ENCODE measurements around the gene PPME1. TPM values are rescaled to one million over a fixed set of nuclear protein-coding genes. Genes with fewer than 3 reads are reported as not detected.

PPME1 gene
- total and polyA plus RNA-seq, 9 donors = 27.1 to 48.1 (median 43.8) TPM

- no peak overlapping the region for H3K27ac ChIP-seq (ENCODE audit: low read length)
- peaks cover 2% of the 10 kb centered on the region for H3K9me3 ChIP-seq (replicated peaks; ENCODE audit: control insufficient read depth, low read depth, low read length)
- no peak for DNase-seq
- H3K4me3 ChIP-seq (ENCODE audit: low read length) = no peak overlapping the region
- no peaks in the 10 kb centered on the region for H3K27me3 ChIP-seq (ENCODE audit: control insufficient read depth, insufficient read depth, low read length)
- H3K4me1 ChIP-seq (ENCODE audit: control insufficient read depth, insufficient read depth, low read length) = peaks cover 2% of the 10 kb centered on the region
- peaks cover 20% of the 10 kb centered on the region for H3K36me3 ChIP-seq (ENCODE audit: control insufficient read depth, insufficient read depth, low read length)
Measured at GRCh38 chr11:74208507-74208906, 37.4 kb downstream of the PPME1 start.

GRCh38 chr11:74212533-74212932 is 41.4 kb downstream of the PPME1 start:
- Histone ChIP-seq H3K4me3 (ENCODE audit: low read length) (no peak overlapping the region), H3K36me3 (ENCODE audit: control insufficient read depth, insufficient read depth, low read length) (peaks cover 20% of the 10 kb centered on the region), H3K9me3 (replicated peaks; ENCODE audit: control insufficient read depth, low read depth, low read length) (peaks cover 6% of the 10 kb centered on the region), H3K27me3 (ENCODE audit: control insufficient read depth, insufficient read depth, low read length) (no peaks in the 10 kb centered on the region), H3K4me1 (ENCODE audit: control insufficient read depth, insufficient read depth, low read length) (no peaks in the 10 kb centered on the region), H3K27ac (ENCODE audit: low read length) (no peak overlapping the region)
- WGBS (ENCODE audit: insufficient coverage) = 100% methylated on average over 1 of the region's 2 CpGs
- DNase-seq = no peak

- Histone ChIP-seq H3K27ac (ENCODE audit: low read length) (no peak overlapping the region), H3K27me3 (ENCODE audit: control insufficient read depth, insufficient read depth, low read length) (no peaks in the 10 kb centered on the region), H3K4me1 (ENCODE audit: control insufficient read depth, insufficient read depth, low read length) (no peaks in the 10 kb centered on the region), H3K9me3 (replicated peaks; ENCODE audit: control insufficient read depth, low read depth, low read length) (no peaks in the 10 kb centered on the region), H3K36me3 (ENCODE audit: control insufficient read depth, insufficient read depth, low read length) (no peaks in the 10 kb centered on the region), H3K4me3 (ENCODE audit: low read length) (no peak overlapping the region)
- WGBS (ENCODE audit: insufficient coverage) = 75% methylated on average over 1 of the region's 1 CpG
- no peak for DNase-seq
Measured at GRCh38 chr11:74220376-74220775, 49.3 kb downstream of the PPME1 start.

GRCh38 chr11:74221816-74222215 is 50.7 kb downstream of the PPME1 start:
- no peaks in the 10 kb centered on the region for H3K9me3 ChIP-seq (replicated peaks; ENCODE audit: control insufficient read depth, low read depth, low read length)
- H3K36me3 ChIP-seq (ENCODE audit: control insufficient read depth, insufficient read depth, low read length) = peaks cover under 1% of the 10 kb centered on the region
- DNase-seq = no peak
- H3K27ac ChIP-seq (ENCODE audit: low read length) = no peak overlapping the region
- WGBS (ENCODE audit: insufficient coverage) = no CpG with 5 or more reads among the region's 1 CpG
- H3K4me1 ChIP-seq (ENCODE audit: control insufficient read depth, insufficient read depth, low read length) = no peaks in the 10 kb centered on the region
- H3K4me3 ChIP-seq (ENCODE audit: low read length) = no peak overlapping the region
- no peaks in the 10 kb centered on the region for H3K27me3 ChIP-seq (ENCODE audit: control insufficient read depth, insufficient read depth, low read length)

GRCh38 chr11:74225565-74225964 is 54.5 kb downstream of the PPME1 start:
- DNase-seq = no peak
- H3K4me3 ChIP-seq (ENCODE audit: low read length) = no peak overlapping the region
- H3K27ac ChIP-seq (ENCODE audit: low read length) = no peak overlapping the region
- no CpG with 5 or more reads among the region's 4 CpGs for WGBS (ENCODE audit: insufficient coverage)
- H3K4me1 ChIP-seq (ENCODE audit: control insufficient read depth, insufficient read depth, low read length) = no peaks in the 10 kb centered on the region
- no peaks in the 10 kb centered on the region for H3K27me3 ChIP-seq (ENCODE audit: control insufficient read depth, insufficient read depth, low read length)
- no peaks in the 10 kb centered on the region for H3K9me3 ChIP-seq (replicated peaks; ENCODE audit: control insufficient read depth, low read depth, low read length)
- H3K36me3 ChIP-seq (ENCODE audit: control insufficient read depth, insufficient read depth, low read length) = peaks cover 7% of the 10 kb centered on the region

GRCh38 chr11:74226907-74227306 is 55.8 kb downstream of the PPME1 start:
- H3K27ac ChIP-seq (ENCODE audit: low read length) = no peak overlapping the region

GRCh38 chr11:74232311-74232950 is 61.3 kb downstream of the PPME1 start:
- no peaks in the 10 kb centered on the region for H3K27me3 ChIP-seq (ENCODE audit: control insufficient read depth, insufficient read depth, low read length)
- no peaks in the 10 kb centered on the region for H3K4me1 ChIP-seq (ENCODE audit: control insufficient read depth, insufficient read depth, low read length)
- H3K9me3 ChIP-seq (replicated peaks; ENCODE audit: control insufficient read depth, low read depth, low read length) = no peaks in the 10 kb centered on the region
- no peak overlapping the region for H3K27ac ChIP-seq (ENCODE audit: low read length)
- no peak for DNase-seq
- no peak overlapping the region for H3K4me3 ChIP-seq (ENCODE audit: low read length)
- WGBS (ENCODE audit: insufficient coverage) = 100% methylated on average over 3 of the region's 6 CpGs
- peaks cover 24% of the 10 kb centered on the region for H3K36me3 ChIP-seq (ENCODE audit: control insufficient read depth, insufficient read depth, low read length)

More at GRCh38 chr11:74226907-74227306, 55.8 kb downstream of the PPME1 start:
- Histone ChIP-seq H3K36me3 (ENCODE audit: control insufficient read depth, insufficient read depth, low read length) (peaks cover 14% of the 10 kb centered on the region), H3K4me3 (ENCODE audit: low read length) (no peak overlapping the region), H3K9me3 (replicated peaks; ENCODE audit: control insufficient read depth, low read depth, low read length) (no peaks in the 10 kb centered on the region), H3K27me3 (ENCODE audit: control insufficient read depth, insufficient read depth, low read length) (no peaks in the 10 kb centered on the region), H3K4me1 (ENCODE audit: control insufficient read depth, insufficient read depth, low read length) (no peaks in the 10 kb centered on the region)
- WGBS (ENCODE audit: insufficient coverage) = 75% methylated on average over 2 of the region's 2 CpGs
- no peak for DNase-seq

GRCh38 chr11:74233683-74234082 is 62.6 kb downstream of the PPME1 start:
- Histone ChIP-seq H3K9me3 (replicated peaks; ENCODE audit: control insufficient read depth, low read depth, low read length) (no peaks in the 10 kb centered on the region), H3K27ac (ENCODE audit: low read length) (no peak overlapping the region), H3K4me1 (ENCODE audit: control insufficient read depth, insufficient read depth, low read length) (no peaks in the 10 kb centered on the region), H3K4me3 (ENCODE audit: low read length) (no peak overlapping the region), H3K27me3 (ENCODE audit: control insufficient read depth, insufficient read depth, low read length) (no peaks in the 10 kb centered on the region), H3K36me3 (ENCODE audit: control insufficient read depth, insufficient read depth, low read length) (peaks cover 24% of the 10 kb centered on the region)
- 85% methylated on average over 3 of the region's 3 CpGs for WGBS (ENCODE audit: insufficient coverage)
- no peak for DNase-seq

- H3K9me3 ChIP-seq (replicated peaks; ENCODE audit: control insufficient read depth, low read depth, low read length) = no peaks in the 10 kb centered on the region
- no peaks in the 10 kb centered on the region for H3K27me3 ChIP-seq (ENCODE audit: control insufficient read depth, insufficient read depth, low read length)
- WGBS (ENCODE audit: insufficient coverage) = 92% methylated on average over 3 of the region's 4 CpGs
- H3K4me3 ChIP-seq (ENCODE audit: low read length) = no peak overlapping the region
- no peak overlapping the region for H3K27ac ChIP-seq (ENCODE audit: low read length)
- H3K4me1 ChIP-seq (ENCODE audit: control insufficient read depth, insufficient read depth, low read length) = no peaks in the 10 kb centered on the region
- DNase-seq = no peak
- peaks cover 25% of the 10 kb centered on the region for H3K36me3 ChIP-seq (ENCODE audit: control insufficient read depth, insufficient read depth, low read length)
Measured at GRCh38 chr11:74235121-74235520, 64.0 kb downstream of the PPME1 start.

- DNase-seq = no peak
- Histone ChIP-seq H3K27me3 (ENCODE audit: control insufficient read depth, insufficient read depth, low read length) (no peaks in the 10 kb centered on the region), H3K4me1 (ENCODE audit: control insufficient read depth, insufficient read depth, low read length) (no peaks in the 10 kb centered on the region), H3K4me3 (ENCODE audit: low read length) (no peak overlapping the region), H3K36me3 (ENCODE audit: control insufficient read depth, insufficient read depth, low read length) (peaks cover 17% of the 10 kb centered on the region), H3K27ac (ENCODE audit: low read length) (no peak overlapping the region), H3K9me3 (replicated peaks; ENCODE audit: control insufficient read depth, low read depth, low read length) (no peaks in the 10 kb centered on the region)
- WGBS (ENCODE audit: insufficient coverage) = no CpG with 5 or more reads among the region's 2 CpGs
Measured at GRCh38 chr11:74237541-74237940, 66.5 kb downstream of the PPME1 start.

GRCh38 chr11:74238243-74238642 is 67.2 kb downstream of the PPME1 start:
- Histone ChIP-seq H3K9me3 (replicated peaks; ENCODE audit: control insufficient read depth, low read depth, low read length) (no peaks in the 10 kb centered on the region), H3K4me3 (ENCODE audit: low read length) (no peak overlapping the region), H3K27ac (ENCODE audit: low read length) (no peak overlapping the region), H3K36me3 (ENCODE audit: control insufficient read depth, insufficient read depth, low read length) (peaks cover 17% of the 10 kb centered on the region), H3K27me3 (ENCODE audit: control insufficient read depth, insufficient read depth, low read length) (no peaks in the 10 kb centered on the region), H3K4me1 (ENCODE audit: control insufficient read depth, insufficient read depth, low read length) (no peaks in the 10 kb centered on the region)
- no peak for DNase-seq
- 40% methylated on average over 1 of the region's 1 CpG for WGBS (ENCODE audit: insufficient coverage)

All from muscle of leg (tissue), 11 donors.